ENCODE data around the gene NACAD.

NACAD gene

GRCh38 chr7:45072131-45073030, 16.4 kb downstream of the NACAD start:
- no peak overlapping the region for H3K4me3 ChIP-seq (replicated peaks; ENCODE audit: low read depth, low read length)
- no peaks in the 10 kb centered on the region for H3K27me3 ChIP-seq (replicated peaks; ENCODE audit: control insufficient read depth, insufficient read depth, low read length)
- no peak for DNase-seq (ENCODE audit: extremely low read depth, insufficient read length)
- TF ChIP-seq, protein P1, sequence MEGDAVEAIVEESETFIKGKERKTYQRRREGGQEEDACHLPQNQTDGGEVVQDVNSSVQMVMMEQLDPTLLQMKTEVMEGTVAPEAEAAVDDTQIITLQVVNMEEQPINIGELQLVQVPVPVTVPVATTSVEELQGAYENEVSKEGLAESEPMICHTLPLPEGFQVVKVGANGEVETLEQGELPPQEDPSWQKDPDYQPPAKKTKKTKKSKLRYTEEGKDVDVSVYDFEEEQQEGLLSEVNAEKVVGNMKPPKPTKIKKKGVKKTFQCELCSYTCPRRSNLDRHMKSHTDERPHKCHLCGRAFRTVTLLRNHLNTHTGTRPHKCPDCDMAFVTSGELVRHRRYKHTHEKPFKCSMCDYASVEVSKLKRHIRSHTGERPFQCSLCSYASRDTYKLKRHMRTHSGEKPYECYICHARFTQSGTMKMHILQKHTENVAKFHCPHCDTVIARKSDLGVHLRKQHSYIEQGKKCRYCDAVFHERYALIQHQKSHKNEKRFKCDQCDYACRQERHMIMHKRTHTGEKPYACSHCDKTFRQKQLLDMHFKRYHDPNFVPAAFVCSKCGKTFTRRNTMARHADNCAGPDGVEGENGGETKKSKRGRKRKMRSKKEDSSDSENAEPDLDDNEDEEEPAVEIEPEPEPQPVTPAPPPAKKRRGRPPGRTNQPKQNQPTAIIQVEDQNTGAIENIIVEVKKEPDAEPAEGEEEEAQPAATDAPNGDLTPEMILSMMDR (IDR thresholded peaks at IDR 0.05; ENCODE audit: insufficient read depth, low read length, poor library complexity, severe bottlenecking) = no peak
- peaks cover 59% of the 10 kb centered on the region for H3K36me3 ChIP-seq (ENCODE audit: control insufficient read depth, insufficient read depth, low read length)

GRCh38 chr7:45071528-45071927, 17.2 kb downstream of the NACAD start:
- no peak overlapping the region for H3K4me3 ChIP-seq (replicated peaks; ENCODE audit: low read depth, low read length)
- DNase-seq (ENCODE audit: extremely low read depth, insufficient read length) = no peak
- TF ChIP-seq, protein P1 (IDR thresholded peaks at IDR 0.05; ENCODE audit: insufficient read depth, low read length, poor library complexity, severe bottlenecking) = no peak
- no peaks in the 10 kb centered on the region for H3K27me3 ChIP-seq (replicated peaks; ENCODE audit: control insufficient read depth, insufficient read depth, low read length)
- peaks cover 56% of the 10 kb centered on the region for H3K36me3 ChIP-seq (ENCODE audit: control insufficient read depth, insufficient read depth, low read length)

DNA sequence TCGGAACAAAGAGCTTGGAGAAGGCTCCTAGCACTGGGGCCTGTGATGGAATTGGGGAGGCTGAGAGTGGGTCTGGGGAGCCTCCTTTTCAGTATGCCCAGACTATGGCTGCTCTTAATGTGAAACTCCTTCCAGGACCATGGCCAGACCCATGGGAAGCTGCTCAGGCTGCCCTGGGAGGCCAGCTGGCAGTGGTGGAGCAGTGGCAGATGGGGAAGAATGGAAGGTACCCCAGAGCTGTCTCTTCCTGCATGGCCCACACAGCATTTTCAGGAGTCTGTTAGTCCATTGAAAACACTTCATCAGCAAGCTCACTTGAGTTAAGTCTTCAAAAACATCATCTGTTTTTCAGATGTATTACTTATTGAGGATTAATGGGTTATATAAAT, 18.5 kb downstream of the NACAD start:
- no peak for DNase-seq (ENCODE audit: extremely low read depth, insufficient read length)
- TF ChIP-seq, protein P1 (IDR thresholded peaks at IDR 0.05; ENCODE audit: insufficient read depth, low read length, poor library complexity, severe bottlenecking) = no peak
- Histone ChIP-seq H3K27me3 (replicated peaks; ENCODE audit: control insufficient read depth, insufficient read depth, low read length) (no peaks in the 10 kb centered on the region), H3K36me3 (ENCODE audit: control insufficient read depth, insufficient read depth, low read length) (peaks cover 52% of the 10 kb centered on the region), H3K4me3 (replicated peaks; ENCODE audit: low read depth, low read length) (no peak overlapping the region)

GRCh38 chr7:45069444-45070253, 19.1 kb downstream of the NACAD start:
- Histone ChIP-seq H3K36me3 (ENCODE audit: control insufficient read depth, insufficient read depth, low read length) (peaks cover 51% of the 10 kb centered on the region), H3K27me3 (replicated peaks; ENCODE audit: control insufficient read depth, insufficient read depth, low read length) (no peaks in the 10 kb centered on the region), H3K4me3 (replicated peaks; ENCODE audit: low read depth, low read length) (no peak overlapping the region)
- no peak for DNase-seq (ENCODE audit: extremely low read depth, insufficient read length)
- TF ChIP-seq, protein P1 (IDR thresholded peaks at IDR 0.05; ENCODE audit: insufficient read depth, low read length, poor library complexity, severe bottlenecking) = no peak

GRCh38 chr7:45068236-45069023, 20.3 kb downstream of the NACAD start:
- no peaks in the 10 kb centered on the region for H3K27me3 ChIP-seq (replicated peaks; ENCODE audit: control insufficient read depth, insufficient read depth, low read length)
- no peak for DNase-seq (ENCODE audit: extremely low read depth, insufficient read length)
- no peak overlapping the region for H3K4me3 ChIP-seq (replicated peaks; ENCODE audit: low read depth, low read length)
- TF ChIP-seq, protein P1 (IDR thresholded peaks at IDR 0.05; ENCODE audit: insufficient read depth, low read length, poor library complexity, severe bottlenecking) = no peak
- H3K36me3 ChIP-seq (ENCODE audit: control insufficient read depth, insufficient read depth, low read length) = peaks cover 45% of the 10 kb centered on the region

Data from GM06990 (cell line).